HUES6 (cell line): Measurements from ENCODE around the gene CYP3A5.
"Not testable (repeated sequence)": the region's sequence is repeated elsewhere in the genome, so short reads cannot be mapped to it uniquely, and the experiment has no call there.

ENCODE experiments used
- H3K27ac ChIP-seq: 2 replicates; pipeline ENCODE4 v1.7.0; 2013; ENCODE audit warnings: low read depth, mild to moderate bottlenecking, low read length, inconsistent platforms
- H3K27me3 ChIP-seq: 2 replicates; pipeline ENCODE4 v1.6.1; 2013; ENCODE audit warnings: low read length; ENCODE audit not compliant: control insufficient read depth, insufficient read depth
- H3K36me3 ChIP-seq: 2 replicates; pipeline ENCODE4 v1.6.1; 2013; ENCODE audit warnings: low read length; ENCODE audit not compliant: control insufficient read depth, insufficient read depth
- H3K4me1 ChIP-seq: 2 replicates; pipeline ENCODE4 v1.6.1; 2013; ENCODE audit warnings: low read length; ENCODE audit not compliant: control insufficient read depth, insufficient read depth
- H3K4me3 ChIP-seq: 2 replicates; pipeline ENCODE4 v1.5.1; 2013; ENCODE audit warnings: low read depth, low read length
- H3K9ac ChIP-seq: one replicate; pipeline ENCODE4 v1.6.1; 2013; ENCODE audit warnings: mild to moderate bottlenecking, low read length
- H3K9me3 ChIP-seq: 2 replicates; pipeline ENCODE4 v1.6.1; 2013; ENCODE audit warnings: low read depth, low read length; ENCODE audit not compliant: control insufficient read depth, insufficient read depth

The CYP3A5 gene

GRCh38 chr7:99637414-99637813 lies 42.4 kb downstream of the CYP3A5 start:
- H3K27me3 ChIP-seq, H3K27ac ChIP-seq, H3K9ac ChIP-seq, H3K9me3 ChIP-seq, H3K4me1 ChIP-seq, H3K4me3 ChIP-seq: not testable (repeated sequence)
- peaks cover 15% of the 10 kb centered on the region for H3K36me3 ChIP-seq

GRCh38 chr7:99631295-99632109 lies 48.3 kb downstream of the CYP3A5 start:
- H3K36me3 ChIP-seq = peaks cover 64% of the 10 kb centered on the region

GRCh38 chr7:99629643-99630042 lies 50.2 kb downstream of the CYP3A5 start:
- no peak overlapping the region for H3K9ac ChIP-seq
- H3K36me3 ChIP-seq = peaks cover 83% of the 10 kb centered on the region
- no peak overlapping the region for H3K27ac ChIP-seq
- no peaks in the 10 kb centered on the region for H3K9me3 ChIP-seq
- H3K4me3 ChIP-seq = no peak overlapping the region
- H3K4me1 ChIP-seq = peaks cover 18% of the 10 kb centered on the region
- H3K27me3 ChIP-seq = no peaks in the 10 kb centered on the region

More at GRCh38 chr7:99631295-99632109, 48.3 kb downstream of the CYP3A5 start:
- Histone ChIP-seq H3K4me3 (no peak overlapping the region), H3K9me3 (no peaks in the 10 kb centered on the region), H3K4me1 (peaks cover 18% of the 10 kb centered on the region), H3K27me3 (no peaks in the 10 kb centered on the region), H3K9ac (no peak overlapping the region), H3K27ac (no peak overlapping the region)

GRCh38 chr7:99628471-99629465 lies 51.0 kb downstream of the CYP3A5 start:
- no peak overlapping the region for H3K4me3 ChIP-seq
- H3K36me3 ChIP-seq = peaks cover 87% of the 10 kb centered on the region
- H3K27ac ChIP-seq = no peak overlapping the region
- H3K9ac ChIP-seq = no peak overlapping the region
- H3K9me3 ChIP-seq = no peaks in the 10 kb centered on the region
- no peaks in the 10 kb centered on the region for H3K27me3 ChIP-seq
- H3K4me1 ChIP-seq = peaks cover 18% of the 10 kb centered on the region

- Histone ChIP-seq H3K4me1 (peaks cover 18% of the 10 kb centered on the region), H3K27ac (no peak overlapping the region), H3K9me3 (no peaks in the 10 kb centered on the region), H3K27me3 (no peaks in the 10 kb centered on the region), H3K36me3 (peaks cover 91% of the 10 kb centered on the region), H3K9ac (no peak overlapping the region), H3K4me3 (no peak overlapping the region)
Observed at GRCh38 chr7:99627513-99627912, 52.3 kb downstream of the CYP3A5 start.

- H3K27ac ChIP-seq = no peak overlapping the region
- peaks cover 94% of the 10 kb centered on the region for H3K36me3 ChIP-seq
- H3K9ac ChIP-seq = no peak overlapping the region
- H3K4me1 ChIP-seq = peaks cover 15% of the 10 kb centered on the region
- no peak overlapping the region for H3K4me3 ChIP-seq
- H3K9me3 ChIP-seq = no peaks in the 10 kb centered on the region
- H3K27me3 ChIP-seq = no peaks in the 10 kb centered on the region
Observed at GRCh38 chr7:99626661-99627060, 53.1 kb downstream of the CYP3A5 start.

GRCh38 chr7:99625961-99626360 lies 53.8 kb downstream of the CYP3A5 start:
- H3K9me3 ChIP-seq = no peaks in the 10 kb centered on the region
- H3K9ac ChIP-seq = no peak overlapping the region
- H3K27me3 ChIP-seq = no peaks in the 10 kb centered on the region
- no peak overlapping the region for H3K4me3 ChIP-seq
- H3K4me1 ChIP-seq = peaks cover 8% of the 10 kb centered on the region
- H3K27ac ChIP-seq = no peak overlapping the region
- peaks cover 97% of the 10 kb centered on the region for H3K36me3 ChIP-seq

- Histone ChIP-seq H3K27ac (no peak overlapping the region), H3K36me3 (peaks cover 97% of the 10 kb centered on the region), H3K9ac (no peak overlapping the region), H3K4me1 (peaks cover 7% of the 10 kb centered on the region), H3K27me3 (no peaks in the 10 kb centered on the region), H3K9me3 (no peaks in the 10 kb centered on the region), H3K4me3 (no peak overlapping the region)
Observed at GRCh38 chr7:99625321-99625720, 54.5 kb downstream of the CYP3A5 start.

- Histone ChIP-seq H3K27me3 (no peaks in the 10 kb centered on the region), H3K4me3 (no peak overlapping the region), H3K36me3 (peaks cover 97% of the 10 kb centered on the region), H3K9ac (no peak overlapping the region), H3K4me1 (peaks cover 7% of the 10 kb centered on the region; the same call in 1 of the 2 replicates), H3K27ac (no peak overlapping the region), H3K9me3 (no peaks in the 10 kb centered on the region)
Observed at GRCh38 chr7:99624484-99624883, 55.3 kb downstream of the CYP3A5 start.

GRCh38 chr7:99623702-99624447 lies 55.9 kb downstream of the CYP3A5 start:
- H3K4me1 ChIP-seq = peaks cover 7% of the 10 kb centered on the region; the same call in 1 of the 2 replicates
- no peak overlapping the region for H3K9ac ChIP-seq
- no peaks in the 10 kb centered on the region for H3K27me3 ChIP-seq
- no peak overlapping the region for H3K4me3 ChIP-seq
- H3K27ac ChIP-seq = no peak overlapping the region
- H3K9me3 ChIP-seq = no peaks in the 10 kb centered on the region
- peaks cover 98% of the 10 kb centered on the region for H3K36me3 ChIP-seq
